Measurements from ENCODE around the gene FAM168B.

The FAM168B gene

GRCh38 chr2:131030478-131030971 is 62.7 kb downstream of the FAM168B start:
- H3K9me3 Mint-ChIP-seq = peaks cover 14% of the 10 kb centered on the region
- H3K4me1 Mint-ChIP-seq = peaks cover 15% of the 10 kb centered on the region
- H3K27ac Mint-ChIP-seq = no peak overlapping the region
- TF ChIP-seq CTCF (IDR thresholded peaks at IDR 0.05) = no peak
- DNase-seq = no peak
- H3K4me3 Mint-ChIP-seq = no peak overlapping the region
- H3K36me3 Mint-ChIP-seq (ENCODE audit: low read depth) = no peaks in the 10 kb centered on the region
- peaks cover 35% of the 10 kb centered on the region for H3K27me3 Mint-ChIP-seq (ENCODE audit: low read depth, poor library complexity)

GRCh38 chr2:131029812-131030211 is 63.4 kb downstream of the FAM168B start:
- Mint-ChIP-seq H3K27me3 (ENCODE audit: low read depth, poor library complexity) (peaks cover 39% of the 10 kb centered on the region), H3K27ac (no peak overlapping the region), H3K4me1 (peaks cover 15% of the 10 kb centered on the region), H3K36me3 (ENCODE audit: low read depth) (no peaks in the 10 kb centered on the region), H3K4me3 (no peak overlapping the region), H3K9me3 (peaks cover 14% of the 10 kb centered on the region)
- no peak for TF ChIP-seq CTCF (IDR thresholded peaks at IDR 0.05)
- no peak for DNase-seq

- peaks cover 14% of the 10 kb centered on the region for H3K9me3 Mint-ChIP-seq
- TF ChIP-seq CTCF (IDR thresholded peaks at IDR 0.05) = no peak
Measured at GRCh38 chr2:131027566-131028528, 65.4 kb downstream of the FAM168B start.

GRCh38 chr2:131026919-131027318 is 66.3 kb downstream of the FAM168B start:
- no peak for DNase-seq
- peaks cover 15% of the 10 kb centered on the region for H3K9me3 Mint-ChIP-seq
- no peak for TF ChIP-seq CTCF (IDR thresholded peaks at IDR 0.05)
- peaks cover 4% of the 10 kb centered on the region for H3K4me1 Mint-ChIP-seq
- no peak overlapping the region for H3K4me3 Mint-ChIP-seq
- H3K27ac Mint-ChIP-seq = no peak overlapping the region
- H3K27me3 Mint-ChIP-seq (ENCODE audit: low read depth, poor library complexity) = peaks cover 18% of the 10 kb centered on the region
- no peaks in the 10 kb centered on the region for H3K36me3 Mint-ChIP-seq (ENCODE audit: low read depth)

More at GRCh38 chr2:131027566-131028528, 65.4 kb downstream of the FAM168B start:
- Mint-ChIP-seq H3K4me1 (peaks cover 4% of the 10 kb centered on the region), H3K27me3 (ENCODE audit: low read depth, poor library complexity) (peaks cover 22% of the 10 kb centered on the region), H3K27ac (no peak overlapping the region), H3K36me3 (ENCODE audit: low read depth) (no peaks in the 10 kb centered on the region), H3K4me3 (no peak overlapping the region)
- no peak for DNase-seq

GRCh38 chr2:131023758-131024157 is 69.5 kb downstream of the FAM168B start:
- Mint-ChIP-seq H3K4me3 (no peak overlapping the region), H3K4me1 (no peaks in the 10 kb centered on the region), H3K36me3 (ENCODE audit: low read depth) (no peaks in the 10 kb centered on the region), H3K9me3 (peaks cover 18% of the 10 kb centered on the region), H3K27ac (no peak overlapping the region), H3K27me3 (ENCODE audit: low read depth, poor library complexity) (peaks cover 10% of the 10 kb centered on the region)
- TF ChIP-seq CTCF (IDR thresholded peaks at IDR 0.05) = no peak
- DNase-seq = no peak
